WTC11 (cell line): ENCODE results near the gene ELFN1.

Experiments used
- AFF4 ChIP-seq: sonication (generic); formaldehyde crosslinking; IDR thresholded peaks from 2 replicates; pipeline ENCODE4 v1.8.1; 2023; ENCODE audit warnings: mild to moderate bottlenecking, missing genetic modification reagents, borderline replicate concordance
- ATF3 ChIP-seq: sonication (generic); formaldehyde crosslinking; conservative IDR thresholded peaks from 2 replicates; pipeline ENCODE4 v1.8.1; 2022; ENCODE audit warnings: mild to moderate bottlenecking, missing genetic modification reagents
- CBFB ChIP-seq: sonication (generic); formaldehyde crosslinking; IDR thresholded peaks from 2 replicates; pipeline ENCODE4 v1.8.1; 2022; ENCODE audit warnings: mild to moderate bottlenecking, low read depth, missing genetic modification reagents
- ESRRA ChIP-seq: sonication (generic); formaldehyde crosslinking; IDR thresholded peaks from 2 replicates; pipeline ENCODE4 v1.8.1; 2022; ENCODE audit warnings: mild to moderate bottlenecking, missing genetic modification reagents, borderline replicate concordance
- FOXJ3 ChIP-seq: sonication (generic); formaldehyde crosslinking; IDR thresholded peaks from 2 replicates; pipeline ENCODE4 v1.9.0; 2021; ENCODE audit warnings: missing genetic modification reagents, mild to moderate bottlenecking, borderline replicate concordance
- FOXP4 ChIP-seq: sonication (generic); formaldehyde crosslinking; IDR thresholded peaks from 2 replicates; pipeline ENCODE4 v1.8.0; 2022; ENCODE audit warnings: mild to moderate bottlenecking, missing genetic modification reagents
- GTF2I ChIP-seq: fragments of 250-450 bp; sonication (Bioruptor Pico); conservative IDR thresholded peaks from 2 replicates; pipeline ENCODE4 v1.4.0; 2021; ENCODE audit warnings: mild to moderate bottlenecking
- JUN ChIP-seq: sonication (generic); formaldehyde crosslinking; IDR thresholded peaks from 2 replicates; pipeline ENCODE4 v1.8.0; 2023; ENCODE audit warnings: mild to moderate bottlenecking, missing genetic modification reagents
- MAX ChIP-seq: sonication (generic); formaldehyde crosslinking; IDR thresholded peaks from 2 replicates; pipeline ENCODE4 v1.8.0; 2022; ENCODE audit warnings: mild to moderate bottlenecking, missing genetic modification reagents
- MLX ChIP-seq: sonication (generic); formaldehyde crosslinking; IDR thresholded peaks from 2 replicates; pipeline ENCODE4 v1.8.1; 2023; ENCODE audit warnings: mild to moderate bottlenecking, missing genetic modification reagents, moderate library complexity
- NFE2L1 ChIP-seq: sonication (generic); formaldehyde crosslinking; IDR thresholded peaks from 2 replicates; pipeline ENCODE4 v1.8.1; 2023; ENCODE audit warnings: missing genetic modification reagents
- TCF7 ChIP-seq: sonication (generic); formaldehyde crosslinking; IDR thresholded peaks from 2 replicates; pipeline ENCODE4 v1.8.0; 2022; ENCODE audit warnings: mild to moderate bottlenecking, low read depth, missing genetic modification reagents, moderate library complexity
- TF ChIP-seq, protein P1 (sequence below): fragments of 200-600 bp; IDR thresholded peaks from 2 replicates; pipeline ENCODE4 v1.8.0; 2022; ENCODE audit warnings: antibody characterized with exemption
- TF ChIP-seq, protein P2 (sequence below): sonication (generic); formaldehyde crosslinking; IDR thresholded peaks from 2 replicates; pipeline ENCODE4 v1.8.1; 2022; ENCODE audit warnings: missing genetic modification reagents, borderline replicate concordance

- TF ChIP-seq, protein P1, sequence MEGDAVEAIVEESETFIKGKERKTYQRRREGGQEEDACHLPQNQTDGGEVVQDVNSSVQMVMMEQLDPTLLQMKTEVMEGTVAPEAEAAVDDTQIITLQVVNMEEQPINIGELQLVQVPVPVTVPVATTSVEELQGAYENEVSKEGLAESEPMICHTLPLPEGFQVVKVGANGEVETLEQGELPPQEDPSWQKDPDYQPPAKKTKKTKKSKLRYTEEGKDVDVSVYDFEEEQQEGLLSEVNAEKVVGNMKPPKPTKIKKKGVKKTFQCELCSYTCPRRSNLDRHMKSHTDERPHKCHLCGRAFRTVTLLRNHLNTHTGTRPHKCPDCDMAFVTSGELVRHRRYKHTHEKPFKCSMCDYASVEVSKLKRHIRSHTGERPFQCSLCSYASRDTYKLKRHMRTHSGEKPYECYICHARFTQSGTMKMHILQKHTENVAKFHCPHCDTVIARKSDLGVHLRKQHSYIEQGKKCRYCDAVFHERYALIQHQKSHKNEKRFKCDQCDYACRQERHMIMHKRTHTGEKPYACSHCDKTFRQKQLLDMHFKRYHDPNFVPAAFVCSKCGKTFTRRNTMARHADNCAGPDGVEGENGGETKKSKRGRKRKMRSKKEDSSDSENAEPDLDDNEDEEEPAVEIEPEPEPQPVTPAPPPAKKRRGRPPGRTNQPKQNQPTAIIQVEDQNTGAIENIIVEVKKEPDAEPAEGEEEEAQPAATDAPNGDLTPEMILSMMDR, result no peak
- TF ChIP-seq ATF3 (CRISPR knock-in tag) (no peak), ESRRA (CRISPR knock-in tag) (no peak), MLX (CRISPR knock-in tag) (no peak), TCF7 (CRISPR knock-in tag) (no peak), JUN (CRISPR knock-in tag) (no peak), FOXJ3 (CRISPR knock-in tag) (no peak), NFE2L1 (CRISPR knock-in tag) (no peak), CBFB (no peak), MAX (CRISPR knock-in tag) (no peak), AFF4 (CRISPR knock-in tag) (no peak), GTF2I (no peak), FOXP4 (no peak)
- TF ChIP-seq, protein P2, sequence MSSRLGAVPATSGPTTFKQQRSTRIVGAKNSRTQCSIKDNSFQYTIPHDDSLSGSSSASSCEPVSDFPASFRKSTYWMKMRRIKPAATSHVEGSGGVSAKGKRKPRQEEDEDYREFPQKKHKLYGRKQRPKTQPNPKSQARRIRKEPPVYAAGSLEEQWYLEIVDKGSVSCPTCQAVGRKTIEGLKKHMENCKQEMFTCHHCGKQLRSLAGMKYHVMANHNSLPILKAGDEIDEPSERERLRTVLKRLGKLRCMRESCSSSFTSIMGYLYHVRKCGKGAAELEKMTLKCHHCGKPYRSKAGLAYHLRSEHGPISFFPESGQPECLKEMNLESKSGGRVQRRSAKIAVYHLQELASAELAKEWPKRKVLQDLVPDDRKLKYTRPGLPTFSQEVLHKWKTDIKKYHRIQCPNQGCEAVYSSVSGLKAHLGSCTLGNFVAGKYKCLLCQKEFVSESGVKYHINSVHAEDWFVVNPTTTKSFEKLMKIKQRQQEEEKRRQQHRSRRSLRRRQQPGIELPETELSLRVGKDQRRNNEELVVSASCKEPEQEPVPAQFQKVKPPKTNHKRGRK, result no peak
These were observed 3.7 kb upstream of the ELFN1 start for GRCh38 chr7:1666317-1666822.
